Fibroblast of villous mesenchyme (primary cell): ENCODE measurements around the gene DCLK1. TPM values are rescaled to one million over a fixed set of nuclear protein-coding genes. Genes with fewer than 3 reads are reported as not detected.

Experiments
- DNase-seq: peaks from one replicate; pipeline ENCODE4 v3.0.0-alpha.2; 2010; ENCODE audit warnings: low read depth
- H3K4me3 ChIP-seq: 2 replicates; pipeline ENCODE4 v1.5.1; 2011; ENCODE audit warnings: low read depth, mild to moderate bottlenecking, low read length
- total RNA-seq: library from RNA; depleted of rRNA; stranded (reverse); fragments of >200 nt; gene quantifications from 2 replicates; pipeline ENCODE4 v1.2.3, GENCODE V29; 2012
- TF ChIP-seq, protein P1 (sequence below): IDR thresholded peaks from 2 replicates; pipeline ENCODE4 v1.5.1; 2012; ENCODE audit warnings: low read depth, mild to moderate bottlenecking, low read length; ENCODE audit not compliant: insufficient read depth

Gene DCLK1
- total RNA-seq, 1 donor, result 0.86 TPM

DNA sequence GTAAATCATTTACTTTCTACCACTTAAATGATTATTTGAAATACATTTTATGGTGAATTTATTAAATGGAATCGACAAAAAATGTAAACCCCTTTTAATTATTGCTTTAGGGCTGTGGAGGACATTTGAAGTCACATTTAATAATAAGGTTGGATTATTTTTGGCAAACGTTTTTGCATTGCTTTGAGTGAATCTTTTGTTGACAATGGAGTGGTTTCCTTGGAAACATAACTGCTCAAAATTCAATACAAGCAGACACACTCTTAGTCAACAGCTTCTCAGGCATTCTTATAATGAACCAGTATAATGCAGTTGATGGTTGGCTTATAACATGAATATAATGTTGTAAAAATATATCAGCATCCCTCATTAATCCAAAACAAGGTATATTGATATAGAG, 104.7 kb downstream of the DCLK1 start:
- TF ChIP-seq, protein P1, sequence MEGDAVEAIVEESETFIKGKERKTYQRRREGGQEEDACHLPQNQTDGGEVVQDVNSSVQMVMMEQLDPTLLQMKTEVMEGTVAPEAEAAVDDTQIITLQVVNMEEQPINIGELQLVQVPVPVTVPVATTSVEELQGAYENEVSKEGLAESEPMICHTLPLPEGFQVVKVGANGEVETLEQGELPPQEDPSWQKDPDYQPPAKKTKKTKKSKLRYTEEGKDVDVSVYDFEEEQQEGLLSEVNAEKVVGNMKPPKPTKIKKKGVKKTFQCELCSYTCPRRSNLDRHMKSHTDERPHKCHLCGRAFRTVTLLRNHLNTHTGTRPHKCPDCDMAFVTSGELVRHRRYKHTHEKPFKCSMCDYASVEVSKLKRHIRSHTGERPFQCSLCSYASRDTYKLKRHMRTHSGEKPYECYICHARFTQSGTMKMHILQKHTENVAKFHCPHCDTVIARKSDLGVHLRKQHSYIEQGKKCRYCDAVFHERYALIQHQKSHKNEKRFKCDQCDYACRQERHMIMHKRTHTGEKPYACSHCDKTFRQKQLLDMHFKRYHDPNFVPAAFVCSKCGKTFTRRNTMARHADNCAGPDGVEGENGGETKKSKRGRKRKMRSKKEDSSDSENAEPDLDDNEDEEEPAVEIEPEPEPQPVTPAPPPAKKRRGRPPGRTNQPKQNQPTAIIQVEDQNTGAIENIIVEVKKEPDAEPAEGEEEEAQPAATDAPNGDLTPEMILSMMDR, result no peak
- H3K4me3 ChIP-seq, result no peak overlapping the region
- no peak for DNase-seq

DNA sequence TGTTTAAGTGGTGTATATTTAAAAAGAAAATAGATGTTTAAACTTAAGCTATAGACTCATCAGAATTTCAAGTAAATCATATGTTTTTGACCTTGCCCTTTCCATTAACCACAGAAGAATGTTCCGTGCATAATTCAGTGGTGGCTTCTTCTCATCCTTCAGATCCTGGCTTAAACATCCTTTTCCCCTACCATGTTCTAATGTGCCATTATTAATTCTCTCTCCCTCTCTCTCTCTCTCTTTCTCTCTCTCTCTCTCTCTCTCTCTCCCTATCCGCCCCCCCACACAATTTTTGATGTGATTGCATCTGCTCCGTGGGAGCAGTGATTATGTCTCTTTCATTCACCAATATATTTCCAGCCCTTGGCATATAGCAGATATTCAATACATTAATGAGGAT, 116.4 kb downstream of the DCLK1 start:
- no peak for DNase-seq
- TF ChIP-seq, protein P1, result no peak
- H3K4me3 ChIP-seq, result no peak overlapping the region

DNA sequence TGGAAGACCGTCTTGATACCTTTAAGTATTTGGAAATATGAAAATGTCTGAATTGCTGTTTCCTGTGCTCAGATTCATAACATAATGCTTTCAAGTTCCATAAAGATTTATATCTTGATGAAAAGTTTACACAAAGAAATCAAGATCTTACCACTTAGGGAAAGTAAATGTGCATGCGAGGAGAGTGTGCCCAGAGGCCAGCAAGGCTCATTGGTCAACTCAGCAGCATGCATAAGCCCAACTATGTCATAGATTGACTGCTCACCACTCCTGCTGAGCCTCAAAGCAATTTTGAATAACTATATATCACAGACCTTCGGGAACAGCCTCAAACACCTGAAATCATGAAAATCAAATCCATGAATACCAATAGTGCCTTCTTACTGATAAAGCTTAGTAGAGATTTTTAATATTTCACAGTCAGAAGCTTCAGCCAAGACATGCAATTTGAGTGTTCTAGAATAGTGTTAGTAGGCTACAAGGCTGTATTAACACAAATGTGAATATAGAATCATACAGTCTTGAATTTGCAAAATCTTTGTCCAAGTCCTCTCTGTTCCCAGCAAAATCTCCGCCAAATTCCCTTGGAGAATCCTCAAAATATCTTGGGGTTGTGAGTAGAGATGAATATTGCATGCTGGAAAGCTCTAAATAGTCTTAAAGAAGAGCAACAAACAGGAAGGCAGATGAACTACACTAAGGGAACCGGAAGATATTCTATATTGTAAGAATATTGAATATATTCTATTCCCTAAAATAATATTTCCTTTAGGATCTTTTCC, 124.1 kb downstream of the DCLK1 start:
- no peak overlapping the region for H3K4me3 ChIP-seq
- DNase-seq, result no peak
- TF ChIP-seq, protein P1, result no peak

DNA sequence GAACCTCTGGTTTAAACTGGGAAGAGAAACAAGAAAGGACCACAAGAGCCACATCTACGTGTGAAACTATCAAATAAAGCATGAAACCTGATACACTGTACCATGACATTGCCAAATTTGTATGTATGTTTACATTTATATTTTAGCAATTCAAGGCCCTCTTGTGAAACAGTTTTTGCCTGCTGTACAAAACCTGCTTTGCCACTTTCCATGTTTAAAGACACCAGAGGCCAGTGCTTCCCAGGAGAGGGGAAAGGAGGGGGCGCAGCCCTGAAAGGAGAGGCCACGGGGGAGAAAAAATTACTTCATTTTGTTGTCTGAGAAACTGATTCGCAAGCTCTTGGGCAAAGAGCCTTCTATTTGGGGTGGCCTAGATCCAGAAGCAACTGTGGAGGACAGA, 124.8 kb downstream of the DCLK1 start:
- peak; percentile 4 for DNase-seq
- no peak overlapping the region for H3K4me3 ChIP-seq
- TF ChIP-seq, protein P1, result no peak

DNA sequence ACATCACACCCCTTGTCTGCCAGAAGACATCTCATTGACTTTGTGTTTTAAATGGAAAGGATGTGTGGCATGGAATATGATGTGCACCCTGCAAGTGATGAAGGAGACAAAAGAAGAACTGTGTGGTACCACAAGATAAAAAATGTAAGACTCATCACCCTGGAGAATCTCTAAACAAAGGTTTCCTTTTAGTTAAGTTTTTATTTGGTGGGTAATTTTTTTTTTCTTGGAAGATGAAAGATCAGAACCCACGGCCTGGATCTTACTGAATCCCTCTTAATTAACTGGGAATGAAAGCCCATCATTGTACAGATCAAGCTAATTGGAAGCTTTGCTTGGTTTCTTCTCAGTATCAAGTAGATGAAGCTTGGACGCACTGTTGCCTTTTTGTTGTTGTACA, 129.6 kb downstream of the DCLK1 start:
- H3K4me3 ChIP-seq, result no peak overlapping the region
- TF ChIP-seq, protein P1, result no peak
- no peak for DNase-seq

DNA sequence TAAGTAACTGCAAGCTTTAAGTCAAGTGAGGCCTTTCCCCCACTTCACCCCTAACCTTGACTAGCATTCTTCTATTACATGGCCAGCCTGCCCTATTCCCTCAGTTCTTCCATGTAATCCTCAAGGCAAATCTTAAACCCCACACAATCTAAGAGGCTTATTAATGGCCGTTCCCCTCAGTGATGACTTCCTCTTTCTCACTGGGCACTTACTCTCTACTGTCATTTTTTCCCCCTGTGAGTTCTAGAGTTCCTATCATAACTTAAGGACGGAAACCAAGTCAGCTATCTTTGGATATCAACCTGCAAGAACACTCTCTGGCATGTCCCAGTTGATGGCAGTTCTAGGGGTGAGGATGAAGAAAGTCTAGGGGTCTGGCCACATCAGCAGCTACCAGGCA, 131.2 kb downstream of the DCLK1 start:
- TF ChIP-seq, protein P1, result no peak
- no peak for DNase-seq
- no peak overlapping the region for H3K4me3 ChIP-seq

DNA sequence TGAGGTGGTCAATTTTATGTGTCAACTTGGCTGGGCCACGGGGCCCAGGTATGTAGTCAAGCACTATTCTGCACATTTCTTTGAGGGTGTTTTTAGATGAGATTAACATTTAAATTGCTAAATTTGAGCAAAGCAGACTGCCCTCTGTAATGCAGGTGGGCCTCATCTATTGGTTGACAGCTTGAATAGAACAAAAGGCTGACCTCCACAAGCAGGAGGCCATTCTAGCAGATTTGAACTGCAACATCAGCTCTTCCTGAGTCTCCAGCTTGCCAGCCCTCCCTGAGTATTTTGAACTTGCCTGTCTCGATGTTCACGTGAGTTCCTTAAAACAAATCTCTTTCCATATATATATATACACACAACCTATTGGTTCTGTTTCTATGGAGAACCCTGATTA, 134.8 kb downstream of the DCLK1 start:
- TF ChIP-seq, protein P1, result no peak
- no peak overlapping the region for H3K4me3 ChIP-seq
- no peak for DNase-seq
